Measurements from ENCODE around the gene TNK1.

- TF ChIP-seq, protein P1, sequence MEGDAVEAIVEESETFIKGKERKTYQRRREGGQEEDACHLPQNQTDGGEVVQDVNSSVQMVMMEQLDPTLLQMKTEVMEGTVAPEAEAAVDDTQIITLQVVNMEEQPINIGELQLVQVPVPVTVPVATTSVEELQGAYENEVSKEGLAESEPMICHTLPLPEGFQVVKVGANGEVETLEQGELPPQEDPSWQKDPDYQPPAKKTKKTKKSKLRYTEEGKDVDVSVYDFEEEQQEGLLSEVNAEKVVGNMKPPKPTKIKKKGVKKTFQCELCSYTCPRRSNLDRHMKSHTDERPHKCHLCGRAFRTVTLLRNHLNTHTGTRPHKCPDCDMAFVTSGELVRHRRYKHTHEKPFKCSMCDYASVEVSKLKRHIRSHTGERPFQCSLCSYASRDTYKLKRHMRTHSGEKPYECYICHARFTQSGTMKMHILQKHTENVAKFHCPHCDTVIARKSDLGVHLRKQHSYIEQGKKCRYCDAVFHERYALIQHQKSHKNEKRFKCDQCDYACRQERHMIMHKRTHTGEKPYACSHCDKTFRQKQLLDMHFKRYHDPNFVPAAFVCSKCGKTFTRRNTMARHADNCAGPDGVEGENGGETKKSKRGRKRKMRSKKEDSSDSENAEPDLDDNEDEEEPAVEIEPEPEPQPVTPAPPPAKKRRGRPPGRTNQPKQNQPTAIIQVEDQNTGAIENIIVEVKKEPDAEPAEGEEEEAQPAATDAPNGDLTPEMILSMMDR (conservative IDR thresholded peaks at IDR 0.05; ENCODE audit: low read depth in 2 of 2), result no peak
- TF ChIP-seq EZH2 (IDR thresholded peaks at IDR 0.05; ENCODE audit: low read depth, unreplicated experiment) (no peak), POLR2AphosphoS5 (IDR thresholded peaks at IDR 0.05; ENCODE audit: low read depth) (no peak), REST (IDR thresholded peaks at IDR 0.05; ENCODE audit: unreplicated experiment) (no peak)
These were observed 44.9 kb downstream of the TNK1 start for GRCh38 chr17:7425756-7426155.
